ENCODE measurements around the gene KIF4A. TPM values are rescaled to one million over a fixed set of nuclear protein-coding genes. Genes with fewer than 3 reads are reported as not detected.
A peak's percentile ranks its signal among the peaks of the same experiment; 100 is the strongest.

The KIF4A gene
- total RNA-seq, 1 donor from 2014 or later = 2.7 TPM

- DNase-seq = peak; percentile 70
Measured at GRCh38 chrX:70444326-70444945, 154.5 kb downstream of the KIF4A start, which contains the start of gene DLG3. Gene DLG3, plus strand, starts transcription at chrX:70444835. Its CDS starts 367 bp downstream, at chrX:70445202.

- no peak for DNase-seq
Measured at GRCh38 chrX:70444946-70445656, 155.2 kb downstream of the KIF4A start.

- peak; percentile 14 for DNase-seq
Measured at GRCh38 chrX:70445951-70446350, 156.0 kb downstream of the KIF4A start.

GRCh38 chrX:70446380-70447350 is 156.8 kb downstream of the KIF4A start:
- no peak for DNase-seq

- no peak for DNase-seq
Measured at GRCh38 chrX:70449457-70449966, 159.6 kb downstream of the KIF4A start.

- peak; percentile 8 for DNase-seq
Measured at GRCh38 chrX:70452143-70452733, 162.3 kb downstream of the KIF4A start.

- DNase-seq = no peak
Measured at GRCh38 chrX:70453024-70453618, 163.2 kb downstream of the KIF4A start.

- DNase-seq = no peak
Measured at GRCh38 chrX:70454441-70455365, 164.8 kb downstream of the KIF4A start.

- no peak for DNase-seq
Measured at GRCh38 chrX:70455366-70456202, 165.7 kb downstream of the KIF4A start.

- DNase-seq = no peak
Measured at GRCh38 chrX:70456256-70456655, 166.4 kb downstream of the KIF4A start.

GRCh38 chrX:70461026-70461425 is 171.1 kb downstream of the KIF4A start:
- DNase-seq = no peak

- DNase-seq = no peak
Measured at GRCh38 chrX:70464051-70464450, 174.1 kb downstream of the KIF4A start.

- DNase-seq = no peak
Measured at GRCh38 chrX:70466968-70467367, 177.1 kb downstream of the KIF4A start.

GRCh38 chrX:70468709-70469108 is 178.8 kb downstream of the KIF4A start:
- no peak for DNase-seq

Small RNAs within 50 kb of the gene (small RNA-seq; reads per million reads assigned to genes)
- gene RNA5SP507 (not detected), gene RNU4-81P (not detected), gene RNY4P23 (5.0 reads per million, percentile 90 among the genes with 10 or more reads in this experiment)

Other genes with a start within 250 kb of the KIF4A start
- not detected for gene AWAT2, start 240.2 kb upstream of the KIF4A start, total RNA-seq
- gene OTUD6A, start 227.6 kb upstream of the KIF4A start, total RNA-seq = not detected
- gene IGBP1, start 156.7 kb upstream of the KIF4A start, total RNA-seq = 94.7 TPM
- gene DGAT2L6, start 112.6 kb upstream of the KIF4A start, total RNA-seq = not detected
- not detected for gene AWAT1, start 55.4 kb upstream of the KIF4A start, total RNA-seq
- gene P2RY4, start 29.9 kb upstream of the KIF4A start, total RNA-seq = 0.16 TPM
- gene ARR3, start 21.8 kb upstream of the KIF4A start, total RNA-seq = not detected
- not detected for gene RAB41, start 7.9 kb upstream of the KIF4A start, total RNA-seq
- 26.5 TPM for gene PDZD11, start 177 bp upstream of the KIF4A start, total RNA-seq
- gene GDPD2, start 133.2 kb downstream of the KIF4A start, total RNA-seq = 2.5 TPM
- gene DLG3, start 154.7 kb downstream of the KIF4A start, total RNA-seq = 84.1 TPM